Mesodermal cell (in vitro differentiated cells): Measurements from ENCODE around the gene LSM4.

Experiments
- H3K27ac ChIP-seq: 2 replicates; pipeline ENCODE4 v1.7.0; 2013; ENCODE audit warnings: mild to moderate bottlenecking, low read depth, low read length, moderate library complexity; ENCODE audit not compliant: severe bottlenecking
- H3K36me3 ChIP-seq: 2 replicates; pipeline ENCODE4 v1.7.1; 2013; ENCODE audit warnings: mild to moderate bottlenecking, low read length, moderate library complexity; ENCODE audit not compliant: control insufficient read depth, insufficient read depth
- H3K4me1 ChIP-seq: one replicate; pipeline ENCODE4 v1.7.1; 2013; ENCODE audit warnings: mild to moderate bottlenecking, low read length; ENCODE audit not compliant: insufficient read depth, control insufficient read depth, poor library complexity, severe bottlenecking
- H3K4me3 ChIP-seq: 2 replicates; pipeline ENCODE4 v1.7.0; 2013; ENCODE audit warnings: low read length, control low read depth, mild to moderate bottlenecking; ENCODE audit not compliant: insufficient read depth, poor library complexity, severe bottlenecking; ENCODE audit errors: extremely low read depth
- H3K9me3 ChIP-seq: 2 replicates; pipeline ENCODE4 v1.7.1; 2013; ENCODE audit warnings: mild to moderate bottlenecking, low read length, moderate library complexity; ENCODE audit not compliant: control insufficient read depth
- WGBS, 2 experiments: methylation state at CpG; one replicate each; pipeline ENCODE4 v1.1.5; 2013; ENCODE audit warnings: missing lambda C conversion rate in 2 of 2; ENCODE audit not compliant: insufficient coverage in 2 of 2; 5-methylcytosine and 5-hydroxymethylcytosine counted together

LSM4 gene

DNA sequence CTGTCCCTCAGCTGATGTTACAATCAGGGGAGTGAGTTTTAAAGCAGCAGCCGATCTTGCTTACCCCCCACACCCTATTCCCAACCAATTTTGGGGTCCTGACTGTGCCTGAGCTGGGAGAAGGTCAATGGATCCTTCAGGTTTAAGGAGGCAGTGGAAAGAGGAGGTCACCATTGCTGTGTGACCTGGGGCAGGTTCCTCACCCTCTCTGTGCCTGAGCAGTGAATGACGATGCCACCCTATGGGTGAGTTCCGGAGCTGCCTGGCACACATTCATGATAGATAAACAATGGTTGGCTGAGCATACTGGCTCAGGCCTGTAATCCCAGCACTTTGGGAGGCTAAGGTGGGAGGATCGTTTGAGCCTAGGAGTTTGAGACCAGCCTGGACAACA lies 21.2 kb downstream of the LSM4 start:
- H3K36me3 ChIP-seq: peaks cover 8% of the 10 kb centered on the region
- no peak overlapping the region for H3K27ac ChIP-seq
- H3K4me1 ChIP-seq: peaks cover 39% of the 10 kb centered on the region
- H3K4me3 ChIP-seq: no peak overlapping the region
- H3K9me3 ChIP-seq: no peaks in the 10 kb centered on the region
- WGBS, 2 experiments: 84 to 97% methylated on average over 2 to 3 of the region's 4 CpGs

DNA sequence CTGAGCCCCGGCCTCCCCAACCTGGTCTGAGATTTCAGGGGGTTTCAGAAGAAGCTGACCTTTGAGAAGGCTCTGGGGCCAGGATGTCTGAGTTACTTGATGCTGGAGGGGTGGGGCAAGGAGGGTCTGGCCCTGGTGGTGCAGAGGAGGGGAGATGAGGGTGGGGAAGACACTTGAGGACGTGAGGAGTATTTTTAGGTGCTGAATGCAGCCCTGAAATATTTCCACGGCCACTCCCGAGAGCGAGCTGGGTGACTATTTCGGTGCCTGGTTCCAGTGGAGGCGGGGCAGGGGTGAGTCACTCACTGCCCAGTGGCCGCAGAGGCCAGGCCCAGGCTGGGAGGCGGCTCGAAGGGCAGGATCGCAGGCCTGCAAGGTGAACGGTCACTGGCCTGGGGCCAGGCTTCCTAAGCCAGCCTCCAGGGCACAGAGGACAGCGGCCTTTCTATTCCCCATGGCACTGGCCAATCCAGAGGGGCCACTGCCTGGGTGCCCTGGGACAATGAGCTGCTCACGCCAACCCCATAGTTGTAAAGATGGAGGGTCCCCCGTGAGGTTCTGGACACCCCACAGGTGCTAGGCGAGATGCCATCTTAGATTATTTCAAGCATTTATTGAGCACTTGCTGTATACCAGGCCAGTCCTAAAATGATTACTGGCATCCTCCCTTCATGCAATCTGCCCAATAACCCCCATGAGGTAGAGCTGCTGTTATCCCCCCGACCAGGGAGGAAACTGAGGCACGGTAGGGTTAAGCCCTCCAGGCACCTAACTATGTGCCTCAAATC lies 21.8 kb downstream of the LSM4 start:
- Histone ChIP-seq H3K9me3 (no peaks in the 10 kb centered on the region), H3K4me3 (no peak overlapping the region), H3K36me3 (peaks cover 2% of the 10 kb centered on the region), H3K4me1 (peaks cover 39% of the 10 kb centered on the region), H3K27ac (peak overlapping the region; percentile 25)
- WGBS, 2 experiments: 75 to 85% methylated on average over 16 to 17 of the region's 18 CpGs

DNA sequence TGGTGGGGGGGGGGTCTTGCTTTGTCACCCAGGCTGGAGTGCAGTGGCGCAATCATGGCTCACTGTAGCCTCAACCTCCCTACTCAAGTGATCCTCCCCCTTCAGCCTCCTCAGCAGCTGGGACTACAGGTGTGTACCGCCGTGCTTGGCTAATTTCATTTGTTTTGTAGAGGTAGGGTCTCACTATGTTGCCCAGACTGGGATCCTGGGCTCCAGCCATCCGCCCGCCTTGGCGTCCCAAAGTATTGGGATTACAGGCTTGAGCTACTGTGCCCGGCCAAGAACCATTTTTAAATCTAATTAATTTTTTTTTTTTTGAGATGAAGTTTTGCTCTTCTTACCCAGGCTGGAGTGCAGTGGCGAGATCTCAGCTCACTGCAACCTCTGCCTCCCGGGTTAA lies 23.2 kb downstream of the LSM4 start:
- Histone ChIP-seq H3K9me3 (no peaks in the 10 kb centered on the region), H3K4me3 (no peak overlapping the region), H3K27ac (no peak overlapping the region), H3K36me3 (no peaks in the 10 kb centered on the region), H3K4me1 (peaks cover 30% of the 10 kb centered on the region)
- 93 to 100% methylated on average over 1 to 2 of the region's 9 CpGs for WGBS, 2 experiments

DNA sequence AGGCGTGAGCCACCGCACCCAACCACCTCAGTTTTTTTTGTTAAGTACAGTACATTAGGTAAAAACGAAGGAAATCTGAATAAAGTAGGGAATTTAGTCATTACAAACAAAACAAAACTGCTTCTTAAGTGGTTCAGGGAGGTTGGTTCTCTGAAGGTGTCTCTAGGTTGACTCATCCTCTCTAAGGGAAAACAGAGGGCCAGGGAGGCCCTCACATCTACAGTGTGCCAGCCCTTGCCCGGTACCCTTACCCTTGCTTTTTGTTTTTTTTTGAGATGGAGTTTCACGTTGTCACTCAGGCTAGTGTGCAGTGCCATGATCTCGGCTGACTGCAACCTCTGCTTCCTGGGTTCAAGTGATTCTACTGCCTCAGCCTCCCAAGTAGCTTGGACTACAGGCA lies 24.3 kb downstream of the LSM4 start:
- no peaks in the 10 kb centered on the region for H3K36me3 ChIP-seq
- WGBS, 2 experiments: 89 to 96% methylated on average over 3 of the region's 6 CpGs
- H3K4me3 ChIP-seq: no peak overlapping the region
- H3K9me3 ChIP-seq: no peaks in the 10 kb centered on the region
- peaks cover 21% of the 10 kb centered on the region for H3K4me1 ChIP-seq
- H3K27ac ChIP-seq: no peak overlapping the region

DNA sequence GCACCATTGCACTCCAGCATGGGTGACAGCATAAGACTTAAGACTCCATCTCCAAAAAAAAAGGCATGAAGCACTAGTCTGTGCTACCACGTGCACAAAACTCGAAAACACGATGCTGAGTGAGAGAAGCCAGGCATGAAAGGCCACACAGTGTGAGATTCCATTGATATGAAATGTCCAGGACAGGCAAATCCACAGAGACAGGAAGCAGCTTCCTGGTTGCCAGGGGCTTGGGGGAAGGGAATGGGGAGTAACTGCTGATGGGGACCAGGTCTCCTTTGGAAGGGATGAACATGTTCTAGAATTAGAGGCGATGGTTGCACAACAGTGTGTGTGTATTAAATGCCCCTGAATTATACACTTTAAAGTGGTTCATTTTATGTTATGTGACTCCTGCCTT lies 25.6 kb downstream of the LSM4 start:
- no peaks in the 10 kb centered on the region for H3K36me3 ChIP-seq
- WGBS, 2 experiments: 68 to 81% methylated on average over 3 to 4 of the region's 4 CpGs
- H3K4me3 ChIP-seq: no peak overlapping the region
- H3K9me3 ChIP-seq: no peaks in the 10 kb centered on the region
- H3K27ac ChIP-seq: no peak overlapping the region
- H3K4me1 ChIP-seq: peaks cover 25% of the 10 kb centered on the region

DNA sequence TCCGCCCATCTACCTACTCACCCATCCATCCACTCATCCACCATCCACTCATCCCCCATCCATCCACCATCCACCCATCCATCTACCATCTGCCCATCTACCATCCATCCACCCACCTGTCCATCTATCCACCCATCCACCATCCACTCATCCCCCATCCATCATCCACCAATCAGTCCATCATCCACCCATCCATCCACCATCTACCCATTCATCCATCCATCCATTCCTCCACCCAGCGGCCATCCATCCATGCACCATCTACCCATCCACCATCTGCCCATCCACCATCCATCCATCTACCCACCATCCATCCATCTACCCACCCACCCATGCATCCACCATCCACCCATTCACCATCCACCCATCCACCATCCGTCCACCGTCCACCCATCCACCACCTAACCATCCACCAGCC lies 27.8 kb downstream of the LSM4 start:
- peaks cover 30% of the 10 kb centered on the region for H3K4me1 ChIP-seq
- H3K27ac ChIP-seq: no peak overlapping the region
- no peaks in the 10 kb centered on the region for H3K9me3 ChIP-seq
- WGBS, 2 experiments: 79 to 94% methylated on average over 2 to 4 of the region's 4 CpGs
- no peaks in the 10 kb centered on the region for H3K36me3 ChIP-seq
- no peak overlapping the region for H3K4me3 ChIP-seq

DNA sequence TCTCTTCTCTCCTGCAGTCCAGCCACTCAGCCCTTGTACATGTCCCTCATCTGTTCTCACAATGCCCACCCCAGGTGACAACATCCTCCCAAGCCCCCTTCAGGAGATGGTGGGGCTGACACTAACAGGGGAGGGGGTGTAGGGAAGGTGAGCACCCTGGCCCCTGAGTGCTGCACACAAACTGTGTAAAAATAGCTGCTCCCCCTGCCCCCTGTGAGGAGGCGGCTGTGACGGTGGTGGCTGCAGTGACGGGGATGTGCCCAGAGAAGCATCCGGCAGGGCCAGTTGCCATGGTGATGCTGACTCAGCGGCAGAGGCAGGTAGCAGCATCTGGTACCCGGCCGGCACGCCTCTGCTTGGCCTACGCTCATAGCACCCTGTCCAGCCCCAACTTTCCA lies 28.4 kb downstream of the LSM4 start:
- Histone ChIP-seq H3K4me1 (peaks cover 30% of the 10 kb centered on the region), H3K27ac (no peak overlapping the region), H3K4me3 (no peak overlapping the region), H3K9me3 (no peaks in the 10 kb centered on the region), H3K36me3 (no peaks in the 10 kb centered on the region)
- WGBS, 2 experiments: 46 to 56% methylated on average over 4 to 5 of the region's 9 CpGs

DNA sequence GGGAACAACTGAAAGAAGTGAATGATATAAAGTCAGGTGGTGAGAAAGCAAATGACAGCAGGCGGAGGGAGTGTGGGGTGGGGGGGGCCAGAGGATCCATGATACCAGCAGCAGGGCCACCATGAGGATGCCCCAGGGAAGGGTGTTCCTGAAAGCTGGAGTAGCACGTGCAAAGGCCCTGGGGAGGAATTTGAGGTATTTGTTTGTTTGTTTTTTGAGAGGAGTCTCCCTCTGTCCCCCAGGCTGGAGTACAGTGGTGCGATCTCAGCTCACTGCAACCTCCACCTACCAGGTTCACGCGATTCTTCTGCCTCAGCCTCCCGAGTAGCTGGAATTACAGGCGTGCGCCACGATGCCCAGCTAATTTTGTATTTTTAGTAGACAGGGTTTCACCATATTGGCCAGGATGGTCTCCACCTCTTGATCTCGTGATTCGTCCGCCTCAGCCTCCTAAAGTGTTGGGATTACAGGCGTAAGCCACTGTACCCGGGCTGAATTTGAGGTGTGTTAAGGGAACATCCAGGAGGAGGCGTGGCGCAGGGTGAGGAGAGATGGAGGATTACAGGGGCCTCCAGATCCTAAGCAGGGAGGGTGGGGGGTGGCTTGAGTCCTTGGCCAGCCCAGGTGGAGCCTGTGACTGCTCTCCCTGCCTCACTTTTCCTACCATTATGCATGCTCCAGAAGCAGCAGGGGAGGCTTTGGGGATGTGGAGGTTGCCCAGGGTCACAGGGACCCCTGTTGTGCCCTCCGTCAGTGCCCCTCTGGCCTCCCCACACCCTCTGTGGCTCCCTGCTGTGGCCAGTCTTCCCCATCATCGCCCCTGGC lies 29.0 kb downstream of the LSM4 start:
- 66 to 73% methylated on average over 14 to 16 of the region's 18 CpGs for WGBS, 2 experiments
- H3K4me1 ChIP-seq: peaks cover 25% of the 10 kb centered on the region
- peak overlapping the region; percentile 98 for H3K27ac ChIP-seq
- H3K36me3 ChIP-seq: no peaks in the 10 kb centered on the region
- no peak overlapping the region for H3K4me3 ChIP-seq
- no peaks in the 10 kb centered on the region for H3K9me3 ChIP-seq

DNA sequence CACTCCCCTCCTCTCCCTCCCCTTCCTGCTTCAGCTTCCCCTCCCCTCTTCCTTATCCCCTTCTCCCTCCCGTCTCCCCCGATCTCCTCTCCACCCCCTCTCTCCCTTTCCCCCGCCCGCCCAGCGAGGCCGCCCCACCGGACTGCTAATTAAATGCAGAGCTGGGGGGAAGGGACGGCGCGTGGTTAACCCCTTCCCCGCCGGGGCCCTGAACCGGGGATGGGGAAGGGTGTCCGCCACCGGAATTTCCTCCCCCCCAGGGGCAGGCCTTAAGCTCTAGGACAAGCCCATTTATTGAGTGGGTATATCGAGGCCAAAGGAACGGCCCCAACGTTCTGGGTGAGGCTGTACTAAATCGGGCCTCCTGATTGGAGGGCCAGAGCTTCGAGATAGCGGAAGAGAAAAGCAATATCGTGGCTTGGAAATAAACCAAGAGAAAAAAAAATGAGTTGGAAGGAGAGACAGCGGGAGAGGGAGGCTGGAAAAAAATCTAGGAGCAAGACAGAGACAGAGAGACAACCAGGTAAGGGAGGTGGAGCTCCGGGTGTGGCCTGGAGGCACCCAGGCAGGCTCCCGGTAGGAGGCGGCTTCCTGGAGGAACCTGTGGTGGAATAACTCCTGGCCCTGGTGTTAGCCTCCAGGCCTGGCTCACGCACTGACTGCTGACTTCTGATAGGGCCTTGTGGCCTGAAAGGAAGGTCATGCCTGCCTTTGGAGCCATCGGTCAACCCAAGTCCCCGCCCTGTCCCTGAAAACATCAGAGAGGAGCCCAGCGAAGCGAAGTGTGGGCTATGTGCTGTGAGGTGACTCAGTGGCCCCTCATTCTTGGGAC lies 29.9 kb downstream of the LSM4 start:
- Histone ChIP-seq H3K27ac (peak overlapping the region; percentile 98), H3K9me3 (no peaks in the 10 kb centered on the region), H3K4me3 (peak overlapping the region; percentile 51), H3K36me3 (no peaks in the 10 kb centered on the region), H3K4me1 (peaks cover 23% of the 10 kb centered on the region)
- WGBS, 2 experiments: 10 to 13% methylated on average over 21 to 22 of the region's 31 CpGs

DNA sequence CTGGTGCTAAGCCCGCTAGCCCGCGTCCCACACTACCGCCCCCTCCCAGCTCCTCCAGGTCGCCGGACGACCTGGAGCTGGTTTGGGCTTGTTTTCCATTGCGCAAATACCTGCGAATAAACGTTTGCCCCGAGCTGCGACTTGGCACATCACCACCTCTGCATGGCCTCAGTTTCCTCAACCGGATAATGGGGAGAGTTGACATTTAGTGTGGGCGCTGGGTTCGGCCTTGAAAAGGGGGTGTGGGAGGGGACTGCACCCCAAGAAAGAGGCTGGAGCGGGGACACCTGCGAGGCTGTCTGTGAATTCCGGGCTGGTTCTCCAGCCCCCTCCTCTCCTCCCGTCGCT lies 30.4 kb downstream of the LSM4 start:
- WGBS, 2 experiments: 0% methylated on average over 8 to 9 of the region's 20 CpGs
- no peaks in the 10 kb centered on the region for H3K36me3 ChIP-seq
- H3K4me1 ChIP-seq: peaks cover 22% of the 10 kb centered on the region
- H3K27ac ChIP-seq: peak overlapping the region; percentile 98
- H3K9me3 ChIP-seq: no peaks in the 10 kb centered on the region
- peak overlapping the region; percentile 51 for H3K4me3 ChIP-seq
